K562 (cell line): ENCODE measurements around the gene ATL3. TPM values are rescaled to one million over a fixed set of nuclear protein-coding genes. Genes with fewer than 3 reads are reported as not detected.

ENCODE experiments used
- ATAC-seq: fragments of 200-7000 bp; cut with Tn5 transposase; 3 replicates; pipeline ENCODE4 v1.9.1; 2020; ENCODE audit warnings: moderate library complexity
- BruUV-seq: library from RNA; stranded (reverse); fragments of 400-500 nt; replicated peaks from 2 replicates; lab custom pipeline; 2021; lab: Mats Ljungman, UMichigan
- CTCF ChIA-PET: fragments of 300-600 bp; formaldehyde crosslinking; extraction: SDS; loops from one replicate; lab custom pipeline; 2021; ENCODE audit warnings: low intra/inter-chr PET ratio; lab: Yijun Ruan, JAX
- POLR2A ChIA-PET: fragments of 300-600, 350-650 bp; sonication (Branson Sonifier 250); formaldehyde crosslinking; extraction: SDS; loops from one replicate; lab custom pipeline; 2021; ENCODE audit warnings: antibody characterized with exemption, inconsistent platforms; lab: Yijun Ruan, JAX
- DNase-seq, 4 experiments: peaks; one replicate each; pipeline versions ENCODE4 v3.0.0 to v3.0.0-alpha.2; 2011 to 2018; ENCODE audit warnings: low spot score in 3 of 4, mixed read lengths in 3 of 4; ENCODE audit errors: extremely low read depth in 1 of 4
- FAIRE-seq: peaks from 2 replicates; lab custom pipeline; 2011; peaks lifted over from hg19 to GRCh38; lab: Jason Lieb, UNC
- H2AFZ ChIP-seq: 2 replicates; pipeline ENCODE4 v1.6.0; 2011; ENCODE audit warnings: low read depth, low read length, control low read depth, inconsistent platforms
- H3K27ac ChIP-seq: fragments of 200-600 bp; 3 replicates; pipeline ENCODE4 v1.8.0; 2011; ENCODE audit warnings: low read depth, mild to moderate bottlenecking, control low read depth, inconsistent platforms, low read length, moderate library complexity, mixed read lengths; ENCODE audit errors: extremely low read depth
- H3K27me3 ChIP-seq, 2 experiments: fragments of 300-600 bp in 1 of 2; 2 replicates in 1 of 2; 3 replicates in 1 of 2; pipeline versions ENCODE4 v1.6.0 to v1.8.0; 2011; ENCODE audit warnings: inconsistent platforms in 2 of 2, low read length in 2 of 2, mild to moderate bottlenecking in 1 of 2, mixed read lengths in 1 of 2, moderate library complexity in 1 of 2; ENCODE audit not compliant: control insufficient read depth in 2 of 2, insufficient read depth in 2 of 2
- H3K36me3 ChIP-seq: fragments of 300-600 bp; 3 replicates; pipeline ENCODE4 v1.8.0; 2011; ENCODE audit warnings: mild to moderate bottlenecking, low read length, inconsistent platforms; ENCODE audit not compliant: control insufficient read depth, insufficient read depth
- H3K4me1 ChIP-seq, 2 experiments: fragments of 200-600 bp in 1 of 2; replicated peaks in 1 of 2; 2 replicates in 1 of 2; 3 replicates in 1 of 2; pipeline versions ENCODE4 v1.5.1 to v1.8.0; 2011; ENCODE audit warnings: inconsistent platforms in 2 of 2, low read length in 2 of 2, mild to moderate bottlenecking in 1 of 2, mixed read lengths in 1 of 2, moderate library complexity in 1 of 2; ENCODE audit not compliant: control insufficient read depth in 2 of 2, insufficient read depth in 2 of 2
- H3K4me2 ChIP-seq: 2 replicates; pipeline ENCODE4 v1.6.1; 2011; ENCODE audit warnings: low read length, control low read depth, inconsistent platforms, mixed read lengths; ENCODE audit not compliant: insufficient read depth
- H3K4me3 ChIP-seq: fragments of 200-600 bp; sonication (generic), shearing (Covaris generic); 2 replicates; pipeline ENCODE4 v1.5.1; 2016; ENCODE audit warnings: control low read depth, inconsistent platforms
- H3K79me2 ChIP-seq: fragments of 200-600 bp; 3 replicates; pipeline ENCODE4 v1.8.0; 2011; ENCODE audit warnings: low read length, inconsistent platforms; ENCODE audit not compliant: control insufficient read depth, insufficient read depth
- H3K9ac ChIP-seq, 2 experiments: 2 replicates each; pipeline versions ENCODE4 v1.6.0 to v1.6.1; 2011; ENCODE audit warnings: low read depth in 2 of 2, low read length in 2 of 2, control low read depth in 1 of 2, inconsistent platforms in 1 of 2, mild to moderate bottlenecking in 1 of 2, mixed read lengths in 1 of 2; ENCODE audit not compliant: insufficient read depth in 1 of 2
- H3K9me1 ChIP-seq: one replicate; pipeline ENCODE4 v1.6.0; 2011; ENCODE audit warnings: inconsistent platforms, mild to moderate bottlenecking, low read length, moderate library complexity; ENCODE audit not compliant: control insufficient read depth, insufficient read depth
- H3K9me3 ChIP-seq: replicated peaks from 2 replicates; pipeline ENCODE4 v1.5.1; 2011; ENCODE audit warnings: low read depth, low read length, inconsistent platforms; ENCODE audit not compliant: control insufficient read depth, insufficient read depth
- H4K20me1 ChIP-seq: replicated peaks from 2 replicates; pipeline ENCODE4 v1.6.1; 2011; ENCODE audit warnings: low read length, inconsistent platforms, mixed read lengths; ENCODE audit not compliant: control insufficient read depth, insufficient read depth
- C11orf30 ChIP-seq: fragments of 450-650 bp; IDR thresholded peaks from 2 replicates; pipeline ENCODE4 v1.6.1; 2016; ENCODE audit warnings: low read depth, mild to moderate bottlenecking
- CBFB ChIP-seq: sonication (generic); formaldehyde crosslinking; IDR thresholded peaks from 2 replicates; pipeline ENCODE4 v1.4.0; 2020; ENCODE audit warnings: mild to moderate bottlenecking, missing genetic modification reagents
- CEBPG ChIP-seq, 3 experiments: fragments of 200-800 bp in 1 of 3; sonication (Bioruptor generic) in 1 of 3; sonication (generic) in 1 of 3; formaldehyde crosslinking in 1 of 3; IDR thresholded peaks in 2 of 3; conservative IDR thresholded peaks in 1 of 3; 2 replicates each; pipeline versions ENCODE4 v1.6.1 to v1.8.0; 2016 to 2022; ENCODE audit warnings: missing compliant biosample characterization in 2 of 3, missing genetic modification characterization in 2 of 3, mild to moderate bottlenecking in 1 of 3, missing genetic modification reagents in 1 of 3
- CHCHD3 ChIP-seq: fragments of 250-450 bp; sonication (Bioruptor Pico); IDR thresholded peaks from 2 replicates; pipeline ENCODE4 v2.1.2; 2022; ENCODE audit warnings: mild to moderate bottlenecking
- CHD1 ChIP-seq: fragments of 200-600 bp; sonication (generic); IDR thresholded peaks from one replicate; pipeline ENCODE4 v1.6.1; 2012; ENCODE audit warnings: mild to moderate bottlenecking, moderate library complexity, low read length, inconsistent platforms
- HSF4 ChIP-seq: fragments of 250-450 bp; sonication (Bioruptor Pico); IDR thresholded peaks from 2 replicates; pipeline ENCODE4 v2.1.2; 2022; ENCODE audit warnings: mild to moderate bottlenecking, moderate library complexity, borderline replicate concordance
- LEF1 ChIP-seq: fragments of 450-650 bp; IDR thresholded peaks from 2 replicates; pipeline ENCODE4 v1.6.1; 2016; ENCODE audit warnings: mild to moderate bottlenecking
- NONO ChIP-seq, 2 experiments: fragments of 200-400 bp in 1 of 2; fragments of 450-650 bp in 1 of 2; formaldehyde crosslinking in 1 of 2; IDR thresholded peaks; 2 replicates each; pipeline ENCODE4 v1.6.1; 2017; ENCODE audit warnings: low read depth in 2 of 2, mild to moderate bottlenecking in 2 of 2, moderate library complexity in 2 of 2, low read length in 1 of 2
- NR2F6 ChIP-seq: fragments of 450-650 bp; formaldehyde crosslinking; IDR thresholded peaks from 2 replicates; pipeline ENCODE4 v1.4.0; 2020; ENCODE audit warnings: mild to moderate bottlenecking
- PHB2 ChIP-seq: fragments of 450-650 bp; IDR thresholded peaks from 2 replicates; pipeline ENCODE4 v1.6.1; 2017; ENCODE audit warnings: low read depth
- PPARD ChIP-seq: fragments of 250-450 bp; sonication (Bioruptor Pico); IDR thresholded peaks from 2 replicates; pipeline ENCODE4 v1.8.0; 2022; ENCODE audit warnings: inconsistent platforms, mild to moderate bottlenecking, moderate library complexity
- RCOR1 ChIP-seq, 2 experiments: IDR thresholded peaks; 2 replicates each; pipeline ENCODE4 v1.6.1; 2012; ENCODE audit warnings: low read depth in 2 of 2, low read length in 2 of 2, borderline replicate concordance in 1 of 2, improper control_type of control experiment in 1 of 2
- STAG1 ChIP-seq: sonication (generic); formaldehyde crosslinking; IDR thresholded peaks from 2 replicates; pipeline ENCODE4 v1.5.0; 2020; ENCODE audit warnings: missing genetic modification reagents, borderline replicate concordance
- TARDBP ChIP-seq: fragments of 450-650 bp; IDR thresholded peaks from 2 replicates; pipeline ENCODE4 v1.6.1; 2016
- THRAP3 ChIP-seq: fragments of 450-650 bp; IDR thresholded peaks from 2 replicates; pipeline ENCODE4 v1.6.1; 2016; ENCODE audit warnings: mild to moderate bottlenecking, inconsistent platforms, borderline replicate concordance
- ZNF282 ChIP-seq: sonication (generic); formaldehyde crosslinking; IDR thresholded peaks from 2 replicates; pipeline ENCODE4 v1.8.1; 2023; ENCODE audit warnings: missing genetic modification reagents
- ZNF445 ChIP-seq: fragments of 250-450 bp; sonication (Bioruptor Pico); IDR thresholded peaks from 2 replicates; pipeline ENCODE4 v1.4.0; 2020; ENCODE audit warnings: low read depth, mild to moderate bottlenecking, moderate library complexity
- ZNF589 ChIP-seq: fragments of 200-800 bp; sonication (Bioruptor generic); IDR thresholded peaks from 2 replicates; pipeline ENCODE4 v1.6.1; 2016; ENCODE audit warnings: low read depth, missing genetic modification characterization, missing compliant biosample characterization
- ZNF696 ChIP-seq: fragments of 250-450 bp; sonication (Bioruptor Pico); conservative IDR thresholded peaks from 2 replicates; pipeline ENCODE4 v1.4.0; 2020; ENCODE audit warnings: mild to moderate bottlenecking, moderate library complexity
- WGBS: fragments of 100-300 bp; shearing (Covaris generic); methylation state at CpG from one replicate; pipeline ENCODE4 v1.1.6; 2016; ENCODE audit warnings: low coverage, mixed read lengths; ENCODE audit not compliant: insufficient coverage; ENCODE audit errors: missing lambda C conversion rate; 5-methylcytosine and 5-hydroxymethylcytosine counted together
- in situ Hi-C: fragments of 300-500 bp; cut with MboI; formaldehyde crosslinking; loops from 4 replicates; pipeline ENCODE4 v1.15.0; 2018; ENCODE audit warnings: inconsistent platforms, mixed read lengths
- intact Hi-C: fragments of 100-400 bp; cut with micrococcal nuclease; formaldehyde crosslinking; loops from 2 replicates; pipeline ENCODE4 v1.14.2; 2022
- polyA plus RNA-seq, 8 experiments: library from polyadenylated mRNA; depleted of rRNA in 4 of 8; stranded (reverse) in 5 of 8; unstranded in 3 of 8; fragments of >200 nt; fragmentation: Nextera tagmentation in 2 of 8; fragmentation: Illumina TruSeq in 1 of 8; extraction: Ambion mirVana in 2 of 8; extraction: Trizol in 1 of 8; gene quantifications; 2 replicates each; pipeline versions ENCODE4 v1.2.1 to v1.2.3, GENCODE V29; 2011 to 2014; ENCODE audit warnings: inconsistent platforms in 1 of 8, missing spikeins in 1 of 8
- total RNA-seq, 7 experiments: library from RNA; depleted of rRNA in 6 of 7; stranded (reverse); fragments of >200 nt in 6 of 7; fragmentation: Illumina TruSeq in 2 of 7; extraction: Trizol in 2 of 7; gene quantifications; 2 replicates each; pipeline versions ENCODE4 v1.2.1 to v1.2.3, GENCODE V29; 2011 to 2021; ENCODE audit warnings: low replicate concordance in 1 of 7
- TF ChIP-seq, protein P1 (sequence below), 2 experiments: fragments of 450-650 bp in 1 of 2; sonication (generic) in 1 of 2; formaldehyde crosslinking in 1 of 2; IDR thresholded peaks in 1 of 2; conservative IDR thresholded peaks in 1 of 2; 2 replicates each; pipeline versions ENCODE4 v1.6.1 to v1.8.1; 2016 to 2023; ENCODE audit warnings: mild to moderate bottlenecking in 2 of 2, moderate library complexity in 2 of 2, inconsistent platforms in 1 of 2, missing genetic modification reagents in 1 of 2
- TF ChIP-seq, protein P2 (sequence below): sonication (generic); IDR thresholded peaks from 2 replicates; pipeline ENCODE4 v1.6.1; 2016

Gene ATL3
- total and polyA plus RNA-seq, 9 of the 15 experiments (the other 6 are each of a cell fraction or from before 2014, with no cell fraction given), result 18.2 to 39.8 (median 23.9) TPM

DNA sequence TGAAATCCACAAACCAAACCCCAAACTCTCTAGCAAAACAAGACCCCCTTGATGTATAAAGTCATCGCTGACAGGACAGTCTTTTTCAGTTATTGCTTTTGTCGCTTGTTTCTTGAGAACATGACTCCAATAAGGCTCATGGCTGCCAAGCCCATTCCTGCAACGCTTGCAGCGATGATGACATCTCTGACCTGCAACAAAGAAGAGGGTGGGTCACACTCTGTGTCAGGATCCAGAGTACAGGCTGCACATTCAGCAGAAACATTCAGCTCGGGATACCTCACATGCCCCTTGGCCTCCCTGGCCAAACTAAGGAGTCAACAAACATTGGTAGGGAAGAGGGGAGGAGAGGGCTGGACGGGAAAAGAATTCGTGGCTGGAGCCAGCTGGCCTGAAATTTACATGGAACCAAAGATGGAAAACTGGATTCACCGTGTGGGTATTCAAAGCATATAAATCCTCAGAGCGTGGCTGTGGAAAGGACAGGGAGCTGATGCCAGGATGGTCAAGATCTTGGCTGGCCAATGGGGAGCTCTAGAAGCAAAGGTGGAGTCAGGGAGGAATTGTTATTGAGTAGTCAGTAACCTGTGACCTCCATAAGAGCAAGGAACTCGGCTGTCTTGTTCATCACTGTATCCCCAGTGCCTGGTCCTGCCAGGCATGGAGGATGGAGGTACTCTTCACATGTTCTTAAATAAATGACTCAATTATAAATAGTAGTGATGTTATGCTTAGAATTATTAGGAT is 96.1 kb downstream of the ATL3 start:
- peak overlapping the region; percentile 61 for H3K27ac ChIP-seq
- H3K27me3 ChIP-seq, result no peaks in the 10 kb centered on the region
- ChIA-PET POLR2A (interaction anchor here (0.8 to 1.5 kb wide), 5 partner anchors 8 to 96 kb away, joined by 3 to 6 read pairs (median 3); no protein-coding TSS in a partner anchor), CTCF (no interaction called here)
- no peaks in the 10 kb centered on the region for H4K20me1 ChIP-seq
- in situ Hi-C loops, result no loop called here
- BruUV-seq, result no TSS peak
- no peaks in the 10 kb centered on the region for H3K9me1 ChIP-seq
- intact Hi-C loops, result no loop called here
- DNase-seq, result peak in 1 of 4 experiments; percentile 25
- H3K79me2 ChIP-seq, result no peaks in the 10 kb centered on the region
- H3K9me3 ChIP-seq, result peaks cover 3% of the 10 kb centered on the region; the same call in 1 of the 2 replicates
- peak overlapping the region; percentile 27 to 52; a peak in 3 of 4 replicates for H3K9ac ChIP-seq
- peak overlapping the region; percentile 72 for H3K4me2 ChIP-seq
- peak overlapping the region; percentile 7; the same call in 1 of the 2 replicates for H3K4me3 ChIP-seq
- FAIRE-seq, result no peak
- peaks cover 6 to 15% of the 10 kb centered on the region in 2 experiments; a peak in 3 of 5 replicates for H3K4me1 ChIP-seq
- peak overlapping the region; percentile 88 for H2AFZ ChIP-seq
- H3K36me3 ChIP-seq, result no peaks in the 10 kb centered on the region
- ATAC-seq, result peak; percentile 51
- WGBS, result 72% methylated on average over 9 of the region's 10 CpGs
- TF ChIP-seq CBFB (no peak), LEF1 (0 out of 2 replicates have a peak, but pooled peaks have one; percentile 9), ZNF696 (no peak), HSF4 (CRISPR knock-in tag) (no peak), ZNF282 (no peak), THRAP3 (no peak), ZNF445 (CRISPR knock-in tag) (no peak), TARDBP (no peak), C11orf30 (peak; percentile 57), ZNF589 (CRISPR knock-in tag) (no peak), CHD1 (no peak), NONO (IDR thresholded peaks at IDR 0.05; ENCODE audit: low read depth in 2 of 2, low read length in 1 of 2) (no peak), RCOR1 (IDR thresholded peaks at IDR 0.05; ENCODE audit: borderline replicate concordance in 1 of 2, low read depth in 2 of 2, low read length in 2 of 2) (no peak), CHCHD3 (CRISPR knock-in tag) (no peak), STAG1 (CRISPR knock-in tag) (no peak), NR2F6 (no peak), CEBPG (CRISPR knock-in tag; IDR thresholded peaks at IDR 0.05) (peak; percentile 44; the same call in 1 of the 2 replicates), CEBPG (tag; conservative IDR thresholded peaks at IDR 0.05 in 1 of 2, IDR thresholded peaks at IDR 0.05 in 1 of 2) (peak in 1 of 2 experiments; percentile 40; a peak in 1 of 4 replicates), PPARD (CRISPR knock-in tag) (no peak), PHB2 (no peak)
- TF ChIP-seq, protein P1, sequence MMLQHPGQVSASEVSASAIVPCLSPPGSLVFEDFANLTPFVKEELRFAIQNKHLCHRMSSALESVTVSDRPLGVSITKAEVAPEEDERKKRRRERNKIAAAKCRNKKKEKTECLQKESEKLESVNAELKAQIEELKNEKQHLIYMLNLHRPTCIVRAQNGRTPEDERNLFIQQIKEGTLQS (IDR thresholded peaks at IDR 0.05), result peak; percentile 74
- TF ChIP-seq, protein P1 (CRISPR knock-in tag; conservative IDR thresholded peaks at IDR 0.05), result 0 out of 2 replicates have a peak, but pooled peaks have one; percentile 42
- TF ChIP-seq, protein P2, sequence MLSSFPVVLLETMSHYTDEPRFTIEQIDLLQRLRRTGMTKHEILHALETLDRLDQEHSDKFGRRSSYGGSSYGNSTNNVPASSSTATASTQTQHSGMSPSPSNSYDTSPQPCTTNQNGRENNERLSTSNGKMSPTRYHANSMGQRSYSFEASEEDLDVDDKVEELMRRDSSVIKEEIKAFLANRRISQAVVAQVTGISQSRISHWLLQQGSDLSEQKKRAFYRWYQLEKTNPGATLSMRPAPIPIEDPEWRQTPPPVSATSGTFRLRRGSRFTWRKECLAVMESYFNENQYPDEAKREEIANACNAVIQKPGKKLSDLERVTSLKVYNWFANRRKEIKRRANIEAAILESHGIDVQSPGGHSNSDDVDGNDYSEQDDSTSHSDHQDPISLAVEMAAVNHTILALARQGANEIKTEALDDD, result no peak
